HG03139 (cell line): ENCODE data around the gene PEPD.

Experiments used
- ATAC-seq: cut with Tn5 transposase; IDR thresholded peaks from one replicate; pipeline ENCODE4 v1.9.1; 2021; ENCODE audit not compliant: unreplicated experiment

The PEPD gene

GRCh38 chr19:33409906-33410685 is 111.5 kb downstream of the PEPD start:
- ATAC-seq, result no peak

GRCh38 chr19:33408538-33409434 is 112.8 kb downstream of the PEPD start:
- ATAC-seq, result no peak

GRCh38 chr19:33408116-33408515 is 113.5 kb downstream of the PEPD start:
- no peak for ATAC-seq

- ATAC-seq, result no peak
These were observed 113.9 kb downstream of the PEPD start for GRCh38 chr19:33407716-33408115.

- ATAC-seq, result no peak
These were observed 114.4 kb downstream of the PEPD start for GRCh38 chr19:33407140-33407551.

GRCh38 chr19:33406521-33407139 is 115.0 kb downstream of the PEPD start:
- ATAC-seq, result no peak

GRCh38 chr19:33405553-33406461 is 115.8 kb downstream of the PEPD start:
- ATAC-seq, result no peak

GRCh38 chr19:33405254-33405552 is 116.4 kb downstream of the PEPD start:
- ATAC-seq, result no peak

- ATAC-seq, result no peak
These were observed 116.9 kb downstream of the PEPD start for GRCh38 chr19:33404506-33405253.

GRCh38 chr19:33403973-33404304 is 117.7 kb downstream of the PEPD start:
- ATAC-seq, result no peak

GRCh38 chr19:33403221-33403972 is 118.2 kb downstream of the PEPD start:
- no peak for ATAC-seq

- ATAC-seq, result no peak
These were observed 119.0 kb downstream of the PEPD start for GRCh38 chr19:33402421-33403220.

- ATAC-seq, result no peak
These were observed 119.7 kb downstream of the PEPD start for GRCh38 chr19:33401683-33402420.

GRCh38 chr19:33400856-33401682 is 120.5 kb downstream of the PEPD start:
- no peak for ATAC-seq

- no peak for ATAC-seq
These were observed 121.6 kb downstream of the PEPD start for GRCh38 chr19:33399745-33400681.
